ENCODE data around the gene PREX1.

DNA sequence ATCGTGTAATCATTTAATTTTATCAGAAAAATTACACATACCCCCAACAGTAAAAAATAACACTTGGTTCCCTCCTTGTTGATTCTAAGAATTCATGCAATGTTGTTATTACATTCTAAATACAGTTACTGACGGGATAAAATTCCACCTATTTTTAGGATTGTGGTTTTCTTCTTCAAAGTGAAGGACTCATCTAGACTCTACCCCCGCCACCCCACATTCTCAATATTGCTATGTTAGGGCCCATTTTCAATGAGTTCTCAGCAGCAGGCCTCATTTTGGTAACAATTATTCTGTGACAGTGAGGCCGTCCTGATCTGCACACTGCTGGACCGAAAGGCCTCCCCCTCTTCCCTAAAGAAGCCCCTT, 43.5 kb downstream of the PREX1 start:
- no peak for TF ChIP-seq EZH2 (IDR thresholded peaks at IDR 0.05; ENCODE audit: borderline replicate concordance, low read depth, low read length, severe bottlenecking)
- no peak for TF ChIP-seq POLR2AphosphoS5 (IDR thresholded peaks at IDR 0.05; ENCODE audit: insufficient read depth, low read depth, low read length)
- TF ChIP-seq, protein P1, sequence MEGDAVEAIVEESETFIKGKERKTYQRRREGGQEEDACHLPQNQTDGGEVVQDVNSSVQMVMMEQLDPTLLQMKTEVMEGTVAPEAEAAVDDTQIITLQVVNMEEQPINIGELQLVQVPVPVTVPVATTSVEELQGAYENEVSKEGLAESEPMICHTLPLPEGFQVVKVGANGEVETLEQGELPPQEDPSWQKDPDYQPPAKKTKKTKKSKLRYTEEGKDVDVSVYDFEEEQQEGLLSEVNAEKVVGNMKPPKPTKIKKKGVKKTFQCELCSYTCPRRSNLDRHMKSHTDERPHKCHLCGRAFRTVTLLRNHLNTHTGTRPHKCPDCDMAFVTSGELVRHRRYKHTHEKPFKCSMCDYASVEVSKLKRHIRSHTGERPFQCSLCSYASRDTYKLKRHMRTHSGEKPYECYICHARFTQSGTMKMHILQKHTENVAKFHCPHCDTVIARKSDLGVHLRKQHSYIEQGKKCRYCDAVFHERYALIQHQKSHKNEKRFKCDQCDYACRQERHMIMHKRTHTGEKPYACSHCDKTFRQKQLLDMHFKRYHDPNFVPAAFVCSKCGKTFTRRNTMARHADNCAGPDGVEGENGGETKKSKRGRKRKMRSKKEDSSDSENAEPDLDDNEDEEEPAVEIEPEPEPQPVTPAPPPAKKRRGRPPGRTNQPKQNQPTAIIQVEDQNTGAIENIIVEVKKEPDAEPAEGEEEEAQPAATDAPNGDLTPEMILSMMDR (IDR thresholded peaks at IDR 0.05; ENCODE audit: extremely low read depth in 1 of 2, insufficient read depth in 1 of 2, low read depth in 1 of 2, low read length in 2 of 2) = no peak
- TF ChIP-seq POLR2A (IDR thresholded peaks at IDR 0.05; ENCODE audit: low read depth, low read length) = no peak
- TF ChIP-seq, protein P2, sequence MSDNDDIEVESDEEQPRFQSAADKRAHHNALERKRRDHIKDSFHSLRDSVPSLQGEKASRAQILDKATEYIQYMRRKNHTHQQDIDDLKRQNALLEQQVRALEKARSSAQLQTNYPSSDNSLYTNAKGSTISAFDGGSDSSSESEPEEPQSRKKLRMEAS (IDR thresholded peaks at IDR 0.05; ENCODE audit: insufficient read depth, insufficient read length) = no peak
- TF ChIP-seq FOS (IDR thresholded peaks at IDR 0.05; ENCODE audit: borderline replicate concordance, insufficient read depth, low read length) = no peak
- no peak for TF ChIP-seq JUN (IDR thresholded peaks at IDR 0.05; ENCODE audit: borderline replicate concordance, insufficient read depth, insufficient read length, low read depth)
- no peak for TF ChIP-seq MYC (IDR thresholded peaks at IDR 0.05; ENCODE audit: low read depth, low read length)
- TF ChIP-seq GATA2 (IDR thresholded peaks at IDR 0.05; ENCODE audit: insufficient read depth, insufficient read length, low read depth, low read length) = no peak
